Naive thymus-derived CD4-positive, alpha-beta T cell (primary cell): Measurements from ENCODE around the gene DYNC2I2. TPM values are rescaled to one million over a fixed set of nuclear protein-coding genes. Genes with fewer than 3 reads are reported as not detected.
A peak's percentile ranks its signal among the peaks of the same experiment; 100 is the strongest.

Experiments
- ATAC-seq: fragments of 150-1000 bp; cut with Tn5 transposase; 2 replicates; pipeline ENCODE4 v1.10.0; 2021; ENCODE audit warnings: mild to moderate bottlenecking, moderate library complexity
- CTCF ChIA-PET: fragments of 350-600 bp; sonication (Branson Sonifier 250); formaldehyde crosslinking; loops from one replicate; lab custom pipeline; 2021; ENCODE audit warnings: antibody characterized with exemption; lab: Charles Lee
- POLR2A ChIA-PET: fragments of 350-600 bp; sonication (Branson Sonifier 250); formaldehyde crosslinking; loops from one replicate; lab custom pipeline; 2021; ENCODE audit warnings: antibody characterized with exemption, inconsistent platforms; lab: Charles Lee
- DNase-seq, 9 donors: peaks; one replicate each; pipeline versions ENCODE4 v3.0.0 to v3.0.0-alpha.2; 2020 to 2022; ENCODE audit warnings: mixed read lengths in 1 of 9
- H3K27ac ChIP-seq: one replicate; pipeline ENCODE4 v1.7.0; 2013; ENCODE audit warnings: mild to moderate bottlenecking, low read depth, low read length, moderate library complexity
- H3K27me3 ChIP-seq, 2 donors: one replicate each; pipeline ENCODE4 v1.7.0; 2013; ENCODE audit warnings: low read length in 2 of 2, mild to moderate bottlenecking in 2 of 2, moderate library complexity in 2 of 2; ENCODE audit not compliant: control insufficient read depth in 2 of 2, insufficient read depth in 2 of 2
- H3K36me3 ChIP-seq, 3 experiments: 1 replicate in 2 of 3; 2 replicates in 1 of 3; pipeline ENCODE4 v1.7.0; 2013; ENCODE audit warnings: low read length in 3 of 3, mild to moderate bottlenecking in 3 of 3, moderate library complexity in 1 of 3; ENCODE audit not compliant: insufficient read depth in 3 of 3, control insufficient read depth in 2 of 3
- H3K4me1 ChIP-seq, 2 donors: one replicate each; pipeline ENCODE4 v1.7.0; 2013; ENCODE audit warnings: low read length in 2 of 2, mild to moderate bottlenecking in 2 of 2, moderate library complexity in 1 of 2; ENCODE audit not compliant: control insufficient read depth in 2 of 2, insufficient read depth in 2 of 2
- H3K4me3 ChIP-seq: 2 replicates; pipeline ENCODE4 v1.7.0; 2013; ENCODE audit warnings: mild to moderate bottlenecking, low read length
- H3K9me3 ChIP-seq, 3 experiments: 1 replicate in 2 of 3; 2 replicates in 1 of 3; pipeline ENCODE4 v1.7.0; 2013; ENCODE audit warnings: low read length in 3 of 3; ENCODE audit not compliant: control insufficient read depth in 2 of 3
- H3K27ac Mint-ChIP-seq, 9 donors: one replicate each; pipeline ENCODE4 v1.8.0; 2020 to 2022; ENCODE audit warnings: mixed read lengths in 9 of 9, mild to moderate bottlenecking in 8 of 9, moderate library complexity in 5 of 9, inconsistent platforms in 2 of 9
- H3K27me3 Mint-ChIP-seq, 5 donors: one replicate each; pipeline ENCODE4 v1.8.0; 2021 to 2022; ENCODE audit warnings: mixed read lengths in 5 of 5, mild to moderate bottlenecking in 1 of 5
- H3K36me3 Mint-ChIP-seq, 5 donors: one replicate each; pipeline ENCODE4 v1.8.0; 2020 to 2022; ENCODE audit warnings: mixed read lengths in 5 of 5, mild to moderate bottlenecking in 3 of 5, inconsistent platforms in 1 of 5
- H3K4me1 Mint-ChIP-seq, 7 donors: one replicate each; pipeline ENCODE4 v1.8.0; 2020 to 2022; ENCODE audit warnings: mixed read lengths in 7 of 7, mild to moderate bottlenecking in 3 of 7, inconsistent platforms in 1 of 7
- H3K4me3 Mint-ChIP-seq, 10 donors: one replicate each; pipeline ENCODE4 v1.8.0; 2020 to 2022; ENCODE audit warnings: mild to moderate bottlenecking in 10 of 10, mixed read lengths in 10 of 10, moderate library complexity in 6 of 10, inconsistent platforms in 2 of 10
- H3K9me3 Mint-ChIP-seq, 11 donors: one replicate each; pipeline ENCODE4 v1.8.0; 2020 to 2022; ENCODE audit warnings: mixed read lengths in 11 of 11, mild to moderate bottlenecking in 4 of 11, inconsistent platforms in 1 of 11, moderate library complexity in 1 of 11
- intact Hi-C, 2 donors: fragments of 100-400 bp; cut with micrococcal nuclease; formaldehyde crosslinking; loops; one replicate each; pipeline ENCODE4 v1.15.1; 2023
- polyA plus RNA-seq, 2 donors: library from polyadenylated mRNA; unstranded; fragments of 300-500 nt; fragmentation: Illumina TruSeq; gene quantifications; one replicate each; pipeline ENCODE4 v1.2.3, GENCODE V29; 2021
- total RNA-seq, 6 experiments: library from RNA in 5 of 6; stranded (reverse) in 5 of 6; gene quantifications; 1 replicate in 5 of 6; 2 replicates in 1 of 6; pipeline ENCODE4 v1.2.3 and lab custom pipeline; 2021 to 2026

Gene DYNC2I2
- total and polyA plus RNA-seq, 7 experiments from 2014 or later: 1.4 to 41.7 (median 3.7) TPM

GRCh38 chr9:128627127-128627715 lies 29.4 kb downstream of the DYNC2I2 start:
- peaks cover 5 to 53% (median 15%) of the 10 kb centered on the region in 5 donors for H3K36me3 Mint-ChIP-seq
- no peak for ATAC-seq

GRCh38 chr9:128626181-128626580 lies 30.5 kb downstream of the DYNC2I2 start:
- Mint-ChIP-seq H3K4me1 (peaks cover 0 to 5% (median 0%) of the 10 kb centered on the region in 7 donors), H3K9me3 (no peaks in the 10 kb centered on the region), H3K4me3 (no peak overlapping the region), H3K27ac (peak overlapping the region in 3 of 9 donors; percentile 31 to 58 (median 54)), H3K36me3 (peaks cover 4 to 55% (median 15%) of the 10 kb centered on the region in 5 donors), H3K27me3 (no peaks in the 10 kb centered on the region)
- Histone ChIP-seq H3K36me3 (peaks cover 28 to 86% (median 35%) of the 10 kb centered on the region in 3 experiments), H3K27me3 (no peaks in the 10 kb centered on the region), H3K9me3 (no peaks in the 10 kb centered on the region), H3K4me1 (no peaks in the 10 kb centered on the region), H3K27ac (no peak overlapping the region), H3K4me3 (no peak overlapping the region)
- ATAC-seq (no peak), DNase-seq (no peak)
- POLR2A ChIA-PET: no interaction called here
- CTCF ChIA-PET: no interaction called here
- intact Hi-C loops: no loop called here

More at GRCh38 chr9:128627127-128627715, 29.4 kb downstream of the DYNC2I2 start:
- ChIA-PET CTCF (no interaction called here), POLR2A (no interaction called here)
- Histone ChIP-seq H3K4me1 (no peaks in the 10 kb centered on the region), H3K4me3 (no peak overlapping the region), H3K9me3 (no peaks in the 10 kb centered on the region), H3K27ac (no peak overlapping the region), H3K36me3 (peaks cover 30 to 86% (median 34%) of the 10 kb centered on the region in 3 experiments), H3K27me3 (no peaks in the 10 kb centered on the region)
- no peak for DNase-seq
- intact Hi-C loops: no loop called here
- Mint-ChIP-seq H3K4me1 (peaks cover 0 to 5% (median 0%) of the 10 kb centered on the region in 7 donors), H3K9me3 (no peaks in the 10 kb centered on the region), H3K27me3 (no peaks in the 10 kb centered on the region), H3K4me3 (no peak overlapping the region), H3K27ac (no peak overlapping the region)

- ChIA-PET CTCF (no interaction called here), POLR2A (interaction anchor here (0.5 kb wide), 1 partner anchor 48 kb away, joined by 3 read pairs; no protein-coding TSS in a partner anchor)
- Mint-ChIP-seq H3K4me1 (peaks cover 0 to 5% (median 0%) of the 10 kb centered on the region in 7 donors), H3K27ac (peak overlapping the region in 4 of 9 donors; percentile 3 to 58 (median 31)), H3K36me3 (peaks cover 5 to 61% (median 15%) of the 10 kb centered on the region in 5 donors), H3K27me3 (no peaks in the 10 kb centered on the region), H3K4me3 (no peak overlapping the region), H3K9me3 (no peaks in the 10 kb centered on the region)
- Histone ChIP-seq H3K36me3 (peaks cover 28 to 86% (median 38%) of the 10 kb centered on the region in 3 experiments), H3K27ac (no peak overlapping the region), H3K4me3 (no peak overlapping the region), H3K27me3 (no peaks in the 10 kb centered on the region), H3K4me1 (no peaks in the 10 kb centered on the region), H3K9me3 (no peaks in the 10 kb centered on the region)
- intact Hi-C loops: no loop called here
- ATAC-seq: no peak
- no peak for DNase-seq
These were observed 31.1 kb downstream of the DYNC2I2 start for GRCh38 chr9:128625391-128626146.

- intact Hi-C loops: no loop called here
- H3K27ac ChIP-seq: no peak overlapping the region
- DNase-seq (no peak), ATAC-seq (no peak)
- H3K9me3 ChIP-seq: no peaks in the 10 kb centered on the region
- Mint-ChIP-seq H3K27me3 (no peaks in the 10 kb centered on the region), H3K27ac (no peak overlapping the region), H3K36me3 (peaks cover 6 to 61% (median 15%) of the 10 kb centered on the region in 5 donors), H3K4me3 (no peak overlapping the region), H3K9me3 (no peaks in the 10 kb centered on the region), H3K4me1 (peaks cover 0 to 2% (median 0%) of the 10 kb centered on the region in 7 donors)
- CTCF ChIA-PET: interaction anchor here (0.5 to 0.7 kb wide), 2 partner anchors 19 to 236 kb away, joined by 3 to 4 read pairs; no protein-coding TSS in a partner anchor
- H3K4me1 ChIP-seq: no peaks in the 10 kb centered on the region
- peaks cover 34 to 85% (median 35%) of the 10 kb centered on the region in 3 experiments for H3K36me3 ChIP-seq
- POLR2A ChIA-PET: interaction anchor here (0.5 kb wide), 1 partner anchor 47 kb away, joined by 3 read pairs; no protein-coding TSS in a partner anchor
- no peak overlapping the region for H3K4me3 ChIP-seq
- no peaks in the 10 kb centered on the region for H3K27me3 ChIP-seq
These were observed 32.1 kb downstream of the DYNC2I2 start for GRCh38 chr9:128624566-128624965.

- ChIA-PET POLR2A (no interaction called here), CTCF (no interaction called here)
- DNase-seq (no peak), ATAC-seq (no peak)
- Histone ChIP-seq H3K9me3 (no peaks in the 10 kb centered on the region), H3K4me3 (no peak overlapping the region), H3K27me3 (no peaks in the 10 kb centered on the region), H3K36me3 (peaks cover 26 to 84% (median 42%) of the 10 kb centered on the region in 3 experiments), H3K27ac (no peak overlapping the region), H3K4me1 (no peaks in the 10 kb centered on the region)
- Mint-ChIP-seq H3K9me3 (no peaks in the 10 kb centered on the region), H3K4me1 (peaks cover 0 to 2% (median 0%) of the 10 kb centered on the region in 7 donors), H3K27me3 (no peaks in the 10 kb centered on the region), H3K27ac (no peak overlapping the region), H3K4me3 (no peak overlapping the region), H3K36me3 (peaks cover 9 to 63% (median 13%) of the 10 kb centered on the region in 5 donors)
- intact Hi-C loops: no loop called here
These were observed 34.8 kb downstream of the DYNC2I2 start for GRCh38 chr9:128621730-128622455.

GRCh38 chr9:128619779-128620178 lies 36.9 kb downstream of the DYNC2I2 start:
- no peak overlapping the region for H3K27ac ChIP-seq
- ChIA-PET POLR2A (no interaction called here), CTCF (interaction anchor here (0.6 kb wide), 1 partner anchor 684 kb away, joined by 3 read pairs; no protein-coding TSS in a partner anchor)
- H3K4me3 Mint-ChIP-seq: no peak overlapping the region
- H3K27me3 Mint-ChIP-seq: no peaks in the 10 kb centered on the region
- H3K36me3 Mint-ChIP-seq: peaks cover 0 to 54% (median 16%) of the 10 kb centered on the region in 5 donors
- ATAC-seq (no peak), DNase-seq (no peak)
- H3K4me3 ChIP-seq: no peak overlapping the region
- H3K4me1 Mint-ChIP-seq: no peaks in the 10 kb centered on the region
- no peaks in the 10 kb centered on the region for H3K9me3 Mint-ChIP-seq
- H3K4me1 ChIP-seq: no peaks in the 10 kb centered on the region
- H3K9me3 ChIP-seq: no peaks in the 10 kb centered on the region
- no peaks in the 10 kb centered on the region for H3K27me3 ChIP-seq
- H3K36me3 ChIP-seq: peaks cover 25 to 83% (median 51%) of the 10 kb centered on the region in 3 experiments
- intact Hi-C loops: no loop called here
- H3K27ac Mint-ChIP-seq: peak overlapping the region in 1 of 9 donors; percentile 31
